Stimulated activated CD4-positive, alpha-beta T cell treated with anti-CD3 and anti-CD28 coated beads, Interleukin-4, amount 100 ng/mL, for 24 hours (primary cell): ENCODE data around the gene NLGN1.

ENCODE experiments used
- DNase-seq: peaks from one replicate; pipeline ENCODE4 v3.0.0-alpha.2; 2020

NLGN1 gene

DNA sequence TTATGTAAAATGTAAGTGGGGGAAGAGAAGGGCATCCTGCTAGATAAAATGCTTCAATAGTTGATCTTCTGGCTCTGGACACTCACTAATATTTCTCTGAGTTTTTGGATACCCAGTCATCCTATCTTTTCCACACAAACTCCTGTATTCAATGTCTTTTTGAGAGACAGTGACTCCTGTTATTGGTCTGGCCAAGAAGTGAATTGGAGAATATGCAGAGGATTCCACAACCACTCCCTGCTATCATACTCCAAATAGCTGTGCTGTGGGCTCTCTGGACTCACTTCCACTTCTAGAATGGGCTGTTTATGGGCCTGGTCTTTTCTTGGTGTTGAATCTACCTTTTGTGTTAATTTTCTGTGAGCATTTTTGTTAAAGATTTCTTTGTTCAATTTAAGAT lies 376.8 kb downstream of the NLGN1 start:
- no peak for DNase-seq

- no peak for DNase-seq
These were observed 380.7 kb downstream of the NLGN1 start for GRCh38 chr3:173778251-173778650.

GRCh38 chr3:173780067-173780466 lies 382.5 kb downstream of the NLGN1 start:
- no peak for DNase-seq

DNA sequence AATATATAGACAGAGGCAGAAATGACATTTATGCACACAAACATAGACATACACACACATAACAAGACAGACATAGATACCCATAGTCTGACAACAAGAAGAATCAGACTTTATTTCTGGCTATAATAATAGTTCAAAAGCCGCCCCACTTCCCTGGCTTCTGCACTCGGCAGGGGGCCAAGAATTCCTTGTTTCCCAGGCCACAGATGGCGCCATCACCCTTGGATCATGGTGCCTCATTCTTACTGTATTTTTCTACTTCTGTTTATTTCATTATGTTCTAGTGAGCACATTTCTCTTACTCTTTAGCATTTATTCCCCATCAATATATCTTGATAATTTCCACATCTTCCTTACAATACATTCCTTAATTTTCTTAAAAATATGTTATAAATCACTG lies 387.5 kb downstream of the NLGN1 start:
- DNase-seq, result no peak

DNA sequence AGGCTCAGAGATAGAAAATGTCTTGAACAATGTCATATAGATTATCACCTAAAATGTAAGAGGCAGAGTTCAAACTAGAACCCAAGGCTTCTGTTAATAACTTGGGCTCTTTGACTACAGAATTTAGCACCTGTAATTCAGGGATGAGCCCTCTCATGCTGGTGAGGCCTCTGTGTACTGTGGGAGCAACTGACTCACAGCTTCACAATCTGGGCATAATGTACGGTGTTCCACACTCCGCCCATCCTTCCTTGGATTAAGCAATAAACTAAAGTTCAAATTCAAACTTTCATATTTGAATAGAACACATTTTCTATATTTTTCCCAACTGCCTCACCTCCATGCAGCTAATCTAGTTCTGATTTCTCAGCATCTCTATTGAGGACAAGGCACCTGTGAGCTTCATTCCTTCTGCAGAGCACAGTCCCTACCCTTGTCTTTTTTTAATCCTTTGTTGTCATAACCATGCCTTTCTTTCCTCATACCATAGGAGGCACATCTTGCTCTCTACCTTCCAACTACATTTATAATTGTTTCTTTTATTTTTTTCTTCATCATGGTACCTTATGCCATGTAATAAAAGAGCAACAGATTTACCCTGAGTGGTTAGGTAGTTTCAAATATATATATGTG lies 392.1 kb downstream of the NLGN1 start:
- DNase-seq, result no peak

DNA sequence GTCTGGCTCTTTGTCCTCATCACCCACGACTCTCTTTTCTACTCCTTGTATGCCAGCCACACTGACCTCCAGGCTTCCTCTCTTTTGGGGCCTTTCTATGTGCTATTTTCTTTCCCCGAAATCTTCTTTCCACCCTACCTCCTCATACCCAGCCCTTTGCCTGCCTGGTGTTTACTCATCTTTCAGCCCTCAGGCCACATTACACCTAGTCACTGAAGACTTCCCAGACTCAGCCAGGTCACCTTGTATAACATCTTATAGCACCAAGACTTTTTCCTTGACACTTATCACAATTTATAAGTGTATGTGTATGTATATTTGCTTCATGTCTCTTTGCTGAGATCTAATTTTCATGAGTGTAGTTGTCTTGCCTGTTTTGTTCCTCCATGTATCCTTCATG lies 396.4 kb downstream of the NLGN1 start:
- no peak for DNase-seq

DNA sequence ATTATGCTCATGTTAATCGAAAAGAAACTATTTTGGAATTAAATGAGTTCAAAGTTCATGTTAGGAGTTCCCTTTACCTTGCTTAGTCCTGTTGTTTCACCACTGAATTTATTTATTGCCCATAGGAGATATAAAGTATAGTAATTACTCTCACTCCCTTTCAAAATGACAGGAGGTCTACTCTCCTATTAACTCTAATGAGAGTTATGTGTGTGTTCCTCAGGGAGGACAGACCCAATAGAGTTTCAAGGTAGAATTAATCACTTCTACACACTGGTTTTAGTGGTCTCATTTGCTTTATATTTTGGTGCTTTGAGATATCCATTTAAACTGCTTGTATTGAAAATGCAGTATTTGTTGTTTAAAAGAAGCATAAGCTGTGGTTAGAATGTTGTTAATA lies 398.9 kb downstream of the NLGN1 start:
- no peak for DNase-seq

GRCh38 chr3:173796890-173797289 lies 399.3 kb downstream of the NLGN1 start:
- no peak for DNase-seq

GRCh38 chr3:173799060-173799816 lies 401.7 kb downstream of the NLGN1 start:
- no peak for DNase-seq

DNA sequence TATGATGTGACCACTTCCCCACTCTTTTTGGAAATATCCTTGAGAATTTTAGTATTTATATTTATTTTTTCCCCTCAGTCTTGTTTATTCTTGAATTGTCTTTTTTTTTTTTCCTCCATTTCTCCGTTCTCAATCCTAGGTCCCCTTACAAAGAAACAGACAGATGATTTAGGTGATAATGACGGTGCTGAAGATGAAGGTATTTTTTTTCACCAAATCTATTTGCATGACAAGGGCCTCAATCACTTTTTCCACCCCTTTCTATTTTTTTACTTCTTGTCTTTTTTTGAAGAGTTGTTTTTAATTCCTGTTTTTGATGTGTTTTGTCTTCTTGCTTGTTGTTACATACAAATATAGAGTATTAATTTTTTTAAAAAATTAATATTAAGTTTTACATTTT lies 402.6 kb downstream of the NLGN1 start:
- DNase-seq, result no peak

- no peak for DNase-seq
These were observed 417.3 kb downstream of the NLGN1 start for GRCh38 chr3:173814809-173815208.

GRCh38 chr3:173819368-173819767 lies 421.8 kb downstream of the NLGN1 start:
- no peak for DNase-seq

DNA sequence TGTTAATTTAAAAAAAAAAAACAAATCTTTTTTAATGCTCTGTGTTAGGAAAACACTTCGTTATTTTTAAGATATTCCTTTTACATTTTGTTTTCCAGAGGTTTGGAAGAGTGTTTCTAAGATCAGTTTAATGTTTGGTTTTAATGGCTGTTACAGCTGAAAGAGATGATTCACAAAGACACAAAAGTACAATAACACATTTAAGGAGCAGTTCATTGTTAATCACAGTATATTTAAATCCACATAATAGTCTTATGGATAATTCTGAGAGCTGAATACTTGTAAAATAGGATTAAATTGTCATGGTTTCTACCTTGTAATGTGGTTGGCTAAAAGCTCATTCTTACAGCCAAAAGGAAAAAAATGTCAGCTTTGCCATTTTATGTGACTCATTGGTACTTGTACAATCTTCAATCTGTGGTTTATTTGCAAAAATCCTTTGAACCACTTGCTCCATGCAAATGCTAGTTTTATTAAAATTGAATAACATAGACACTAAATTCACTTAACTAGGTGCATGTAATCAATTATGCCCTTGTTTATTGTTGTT lies 426.4 kb downstream of the NLGN1 start:
- DNase-seq, result no peak

DNA sequence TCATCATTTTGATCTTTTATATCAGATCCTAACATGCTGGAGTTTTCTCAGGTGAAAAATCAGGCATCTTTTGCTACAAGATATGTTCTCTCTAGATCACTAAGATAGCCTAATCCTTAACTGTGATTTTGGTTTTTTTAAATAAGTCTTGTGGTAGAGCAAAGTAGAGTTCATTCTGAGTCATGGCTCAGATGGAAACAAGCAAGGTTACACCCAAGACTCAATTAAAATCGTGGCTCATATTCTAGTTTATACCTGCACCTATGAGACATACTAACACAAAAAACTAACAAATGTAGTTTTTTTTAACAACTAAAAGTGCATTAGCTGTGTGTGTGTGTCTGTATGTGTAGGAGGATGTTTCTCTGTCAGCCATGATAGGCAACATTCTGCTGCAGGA lies 428.2 kb downstream of the NLGN1 start:
- no peak for DNase-seq

DNA sequence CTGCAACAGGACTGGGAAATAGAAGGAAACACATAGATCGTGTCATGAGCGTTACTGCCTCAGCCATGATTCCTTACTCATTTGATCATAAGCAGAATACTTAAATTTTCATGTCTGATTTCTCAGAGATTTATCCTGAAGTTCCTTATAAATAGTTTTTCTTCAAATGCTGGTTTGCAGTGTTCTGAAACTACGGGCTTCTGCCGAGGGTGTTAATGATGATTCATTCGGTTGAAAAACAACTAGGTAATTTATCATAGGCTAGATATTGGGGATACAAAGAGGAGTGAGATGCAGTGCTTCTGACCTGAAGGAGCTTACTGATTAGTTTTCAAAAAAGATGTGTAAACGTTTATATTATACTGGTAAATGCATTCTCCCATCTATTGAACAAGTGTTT lies 428.9 kb downstream of the NLGN1 start:
- no peak for DNase-seq

GRCh38 chr3:173826901-173827609 lies 429.5 kb downstream of the NLGN1 start:
- DNase-seq, result no peak

- DNase-seq, result no peak
These were observed 441.1 kb downstream of the NLGN1 start for GRCh38 chr3:173838644-173839043.

DNA sequence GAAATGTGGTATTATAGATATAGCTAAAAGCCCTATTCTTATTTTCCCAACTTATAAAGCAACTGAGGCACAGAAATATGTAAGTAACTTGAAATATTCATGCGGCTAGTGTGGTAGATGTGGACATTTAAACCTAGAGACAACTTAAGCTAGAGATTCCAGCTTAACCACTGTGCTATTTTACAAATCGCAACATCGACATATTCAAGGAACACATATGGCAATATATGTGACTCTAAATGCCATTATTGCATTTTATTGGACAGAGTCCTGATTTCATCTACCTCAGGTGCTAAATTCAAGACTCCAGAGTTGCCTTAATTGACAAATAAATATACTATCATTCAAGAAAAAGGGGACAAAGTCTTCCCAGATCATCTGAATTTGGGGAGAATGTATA lies 442.3 kb downstream of the NLGN1 start:
- no peak for DNase-seq

DNA sequence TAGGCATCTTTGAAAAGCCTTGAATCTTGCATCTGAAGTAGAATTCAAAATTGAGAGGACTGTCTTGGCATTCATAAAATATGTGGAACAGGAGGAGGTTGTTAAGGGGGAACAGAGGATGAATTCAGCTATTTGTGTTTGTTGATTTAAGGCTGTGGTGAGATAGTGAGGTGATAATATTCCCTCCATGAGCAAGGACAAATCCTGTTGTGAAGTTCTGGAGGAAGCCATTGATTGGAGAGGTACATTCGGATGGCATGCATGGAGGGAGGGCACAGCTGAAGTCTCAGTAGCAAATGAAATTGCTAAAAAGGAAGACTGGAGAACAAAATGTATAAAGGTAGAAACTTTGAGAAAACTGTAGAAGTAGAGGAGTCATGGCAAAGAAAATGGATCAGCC lies 443.8 kb downstream of the NLGN1 start:
- DNase-seq, result no peak

DNA sequence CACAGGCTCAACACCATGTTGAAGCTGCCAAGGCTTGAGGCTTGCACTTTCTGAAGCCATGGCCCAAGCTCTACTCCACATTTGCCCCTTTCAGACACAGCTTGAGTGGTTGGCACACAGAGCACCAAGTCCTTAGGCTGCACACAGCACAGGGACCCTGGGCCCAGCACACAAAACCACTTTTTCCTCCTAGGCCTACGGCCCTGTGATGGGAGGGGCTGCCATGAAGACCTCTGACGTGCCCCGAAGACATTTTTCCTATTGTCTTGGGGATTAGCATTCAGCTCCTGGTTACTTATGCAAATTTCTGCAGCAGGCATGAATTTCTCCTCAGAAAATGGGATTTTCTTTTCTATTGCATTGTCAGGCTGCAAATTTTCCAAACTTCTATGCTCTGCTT lies 445.5 kb downstream of the NLGN1 start:
- no peak for DNase-seq

DNA sequence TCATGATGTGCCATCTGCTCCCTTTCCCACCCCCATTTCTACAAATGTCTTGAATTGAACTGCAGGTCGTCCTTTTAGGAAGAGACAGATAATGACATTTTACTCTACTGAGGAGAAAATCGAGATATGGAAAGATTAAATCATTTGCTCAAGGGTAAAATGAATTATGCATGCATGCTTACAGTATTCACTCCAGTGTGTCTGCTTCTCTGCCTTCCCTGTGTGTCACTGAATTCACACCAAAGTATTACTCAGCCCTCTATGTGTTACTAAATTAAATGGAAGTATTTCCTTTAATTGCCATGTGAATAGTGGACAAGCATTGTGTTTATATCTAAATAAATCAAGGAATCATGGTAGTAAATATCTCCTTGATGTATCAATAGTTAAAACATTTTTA lies 449.0 kb downstream of the NLGN1 start:
- DNase-seq, result no peak

DNA sequence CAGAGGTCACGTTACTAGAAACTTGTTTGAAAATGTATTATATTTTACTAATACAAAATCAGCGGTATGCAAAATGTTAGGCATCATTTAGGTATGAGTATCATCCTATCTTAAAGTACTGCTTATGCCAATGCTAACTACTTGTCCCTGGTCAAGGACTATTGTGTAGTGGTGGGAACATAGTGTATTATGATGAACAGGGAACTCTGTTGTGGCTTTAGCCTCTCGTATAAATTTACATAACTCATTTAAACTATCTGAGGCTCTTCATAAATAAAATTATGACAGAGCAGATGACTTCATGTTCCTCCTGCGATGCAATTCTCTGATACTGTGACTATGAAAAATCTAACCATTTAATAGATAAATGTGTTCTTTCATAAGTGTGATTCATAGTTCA lies 451.9 kb downstream of the NLGN1 start:
- DNase-seq, result no peak

DNA sequence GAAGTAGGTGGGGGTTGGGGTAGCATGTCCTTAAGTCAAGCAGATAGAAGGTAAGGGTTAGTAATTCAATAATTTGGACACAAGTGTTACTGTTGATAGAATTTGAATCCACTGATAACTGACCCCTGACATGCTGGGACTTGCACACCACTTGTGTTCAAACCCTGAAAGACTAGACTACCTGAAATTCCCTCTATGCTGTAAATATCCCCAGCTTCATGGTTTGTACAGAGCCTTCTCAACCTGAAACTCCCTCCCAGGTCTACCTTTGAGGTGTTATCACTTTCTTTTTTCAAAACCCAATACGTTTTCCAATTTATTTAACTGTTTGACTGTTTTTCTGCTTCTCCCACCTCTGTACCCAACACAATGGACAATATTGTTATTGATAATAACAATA lies 459.6 kb downstream of the NLGN1 start:
- no peak for DNase-seq

- no peak for DNase-seq
These were observed 465.2 kb downstream of the NLGN1 start for GRCh38 chr3:173862701-173863100.
